Measurements from ENCODE around the gene COL18A1.

COL18A1 gene

DNA sequence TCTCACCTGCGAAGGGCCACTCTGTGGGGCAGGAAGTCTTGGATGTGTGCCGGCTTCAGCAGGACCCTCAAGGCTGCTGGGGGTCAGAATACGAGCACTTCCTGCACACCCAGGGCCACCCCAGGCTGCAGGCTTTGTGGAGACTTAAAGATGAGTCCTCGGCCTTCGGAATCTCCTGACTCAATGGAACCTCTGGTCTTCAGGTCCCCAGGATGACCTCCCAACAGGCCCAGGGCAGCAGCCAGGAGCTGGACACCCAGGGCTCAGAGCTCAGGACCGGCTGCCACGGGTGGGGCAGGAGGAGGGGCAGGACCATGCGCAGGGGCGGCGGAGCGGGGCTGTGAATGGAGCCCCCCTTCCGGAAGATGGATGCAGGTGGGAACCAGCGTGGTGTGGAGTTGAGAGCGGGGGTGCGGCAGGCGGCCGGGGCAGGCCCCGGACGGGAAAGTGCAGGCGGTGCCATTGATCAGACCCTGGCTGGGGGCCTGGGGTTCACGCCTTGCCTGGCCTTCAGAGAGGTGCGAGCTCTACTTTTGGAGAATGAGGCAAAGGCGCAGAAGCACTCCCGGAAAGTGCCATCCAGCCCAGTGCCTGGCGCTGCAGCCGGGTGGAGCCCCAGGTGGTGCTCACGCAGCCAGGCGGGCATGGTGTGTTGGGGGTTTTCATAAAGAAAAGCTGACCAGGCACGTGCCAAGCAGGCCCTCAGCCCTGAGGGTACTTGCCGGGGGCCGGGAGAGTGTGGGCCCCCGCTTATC is 10.4 kb downstream of the COL18A1 start:
- no peak for DNase-seq

- no peak for DNase-seq
Measured at GRCh38 chr21:45415943-45416611, 11.1 kb downstream of the COL18A1 start.

- DNase-seq: no peak
Measured at GRCh38 chr21:45416620-45417019, 11.7 kb downstream of the COL18A1 start.

DNA sequence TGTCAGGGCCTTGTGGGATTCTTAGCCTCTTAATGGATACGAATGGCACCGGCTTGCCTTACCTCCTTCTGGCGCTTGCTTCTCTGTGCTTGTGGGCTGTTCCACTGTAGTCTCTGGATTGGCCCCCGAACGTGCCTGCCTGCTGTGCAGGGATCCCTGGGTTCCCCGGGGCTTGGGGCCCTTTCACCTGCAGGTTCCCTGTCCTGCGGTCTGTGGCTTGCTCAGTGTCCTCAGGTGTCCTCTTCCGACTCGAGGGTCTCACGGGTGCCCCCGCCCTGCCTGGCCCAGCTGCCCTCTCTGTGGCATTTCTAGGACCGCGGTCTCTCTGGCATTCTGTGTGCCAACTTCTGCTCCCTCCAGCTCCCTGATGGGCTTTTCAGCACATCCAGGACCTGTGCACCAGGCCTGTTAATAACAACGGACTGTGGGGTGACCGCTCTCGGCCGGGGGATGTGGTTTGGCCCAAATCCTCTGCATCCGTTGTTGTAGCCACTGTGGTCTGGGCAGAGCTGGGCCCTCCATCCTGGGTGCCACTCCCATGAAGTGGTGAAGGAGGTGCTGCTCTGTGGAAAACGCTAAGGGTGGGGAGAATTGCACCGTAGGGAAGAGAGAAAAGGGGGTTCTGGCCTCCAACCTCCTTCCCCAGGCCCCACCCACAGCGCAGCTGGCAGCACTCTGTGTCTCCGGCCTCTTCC is 12.4 kb downstream of the COL18A1 start:
- DNase-seq: no peak

DNA sequence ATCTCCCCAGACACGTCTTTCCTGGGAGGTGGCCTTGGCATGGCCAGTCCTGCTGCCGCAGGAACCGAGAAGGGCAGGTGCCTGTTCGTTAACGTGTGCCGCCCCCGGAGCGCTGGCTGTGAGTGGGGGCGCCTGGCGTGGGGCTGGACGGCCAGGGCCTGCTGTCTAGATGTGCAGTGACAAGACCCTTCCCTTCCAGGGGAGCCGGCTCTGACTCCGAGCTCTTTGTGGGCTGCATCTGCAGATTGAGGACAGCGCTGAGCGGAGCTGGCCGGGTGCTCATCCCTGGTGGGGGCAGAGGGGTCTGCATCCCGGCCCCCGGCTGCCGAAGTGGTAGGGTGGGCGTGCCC is 13.0 kb downstream of the COL18A1 start:
- DNase-seq: no peak

GRCh38 chr21:45418301-45419071 is 13.5 kb downstream of the COL18A1 start:
- DNase-seq: no peak

DNA sequence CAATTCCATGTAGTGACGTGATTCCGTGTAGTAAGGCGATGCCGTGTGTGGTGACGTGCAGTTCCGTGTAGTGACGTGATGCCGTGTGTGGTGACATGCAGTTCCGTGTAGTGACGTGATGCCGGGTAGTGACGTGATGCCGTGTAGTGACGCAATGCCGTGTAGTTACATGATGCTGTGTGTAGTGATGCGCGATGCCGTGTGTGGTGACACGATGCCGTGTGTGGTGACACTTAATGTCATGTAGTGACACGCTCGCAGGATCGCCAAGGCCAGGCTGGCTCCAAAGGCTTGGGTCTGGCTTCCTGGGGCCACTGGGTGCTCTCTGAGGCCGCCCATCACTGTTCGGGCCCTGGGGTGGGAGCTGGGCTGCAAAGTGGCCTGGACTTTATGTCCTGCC is 14.2 kb downstream of the COL18A1 start:
- DNase-seq: no peak

DNA sequence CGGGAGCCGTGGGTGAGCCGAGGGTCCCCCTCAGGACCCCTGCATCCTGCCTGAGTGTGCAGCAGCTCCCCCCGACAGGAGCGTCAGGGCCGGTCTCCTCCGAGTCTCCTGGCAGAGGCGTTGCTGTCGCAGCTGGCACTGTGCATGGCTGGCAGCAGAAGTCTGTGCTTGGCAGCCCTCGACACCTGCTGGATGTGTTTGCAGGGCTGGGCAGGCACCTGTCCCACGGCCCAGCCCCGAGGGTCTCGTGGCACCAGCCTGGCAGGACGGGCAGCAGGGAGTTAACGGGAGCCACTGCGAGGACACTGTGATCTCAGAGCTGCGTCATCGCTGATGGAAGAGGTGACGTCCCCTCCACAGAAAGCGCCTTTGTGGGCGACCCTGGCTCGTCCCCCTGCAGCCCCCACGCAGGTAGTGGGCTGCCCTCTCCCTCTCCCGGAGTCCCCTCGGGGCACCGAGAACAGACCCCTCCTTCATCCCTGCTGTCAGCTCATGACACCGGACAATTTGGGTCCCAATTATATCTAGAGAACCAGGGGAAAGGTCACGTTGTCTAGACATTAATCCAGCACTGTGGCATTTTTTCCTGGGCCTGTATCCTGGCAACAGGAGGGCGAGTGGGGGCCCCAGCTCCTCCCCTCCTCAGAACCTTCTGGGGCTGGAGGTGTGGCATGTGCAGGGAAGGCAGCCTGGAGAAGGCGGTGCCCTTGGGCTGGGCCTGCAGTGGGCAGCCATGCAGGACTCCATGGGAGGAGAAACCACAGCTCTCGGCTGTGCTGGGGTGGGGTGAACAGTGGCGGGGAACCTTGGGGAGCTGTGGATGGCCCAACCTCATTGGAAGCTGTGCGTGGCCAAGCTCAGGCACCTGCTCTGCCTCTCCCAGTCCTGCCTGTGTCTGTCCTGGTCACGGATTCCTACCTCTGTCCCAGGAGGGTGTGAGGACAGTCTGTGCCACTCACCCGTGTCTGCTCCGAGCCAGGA is 15.4 kb downstream of the COL18A1 start:
- peak; percentile 78 for DNase-seq

DNA sequence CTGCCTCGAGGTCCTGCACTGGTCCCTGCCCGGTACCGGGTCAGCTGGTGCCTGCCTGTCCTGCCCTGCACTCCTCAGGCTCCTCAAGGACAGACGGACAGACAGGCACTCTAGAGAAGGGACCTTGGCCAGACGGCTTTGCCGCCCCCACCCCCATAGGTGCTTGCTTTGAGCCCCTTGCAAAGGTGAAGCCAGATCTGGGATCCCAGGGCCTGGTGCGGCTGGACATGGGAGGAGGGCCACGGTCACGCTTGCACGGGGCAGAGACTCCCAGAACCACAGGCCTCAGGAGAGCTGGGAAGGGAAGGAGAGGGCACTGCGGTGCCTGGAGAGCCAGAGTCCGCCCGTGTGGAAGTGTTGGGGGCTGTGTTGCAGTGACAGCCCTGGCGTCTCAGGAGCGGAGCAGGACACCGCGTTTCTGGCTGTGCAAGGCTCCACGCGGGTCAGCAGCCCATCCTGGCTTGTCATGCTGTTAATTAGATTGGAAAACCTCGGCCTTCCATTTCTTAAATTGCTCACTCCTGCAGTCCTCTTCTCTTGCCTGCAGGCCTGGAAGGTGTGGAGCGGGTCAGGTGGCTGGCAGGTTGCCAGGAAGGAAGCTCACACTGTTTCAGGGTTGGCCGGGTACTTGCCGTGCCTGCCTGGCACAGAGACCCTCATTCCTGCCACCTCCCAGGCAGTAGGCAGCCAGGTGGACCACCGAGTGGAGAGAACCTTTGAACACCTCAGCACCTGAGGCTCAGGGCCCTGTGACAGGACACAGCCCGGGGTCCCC is 16.3 kb downstream of the COL18A1 start:
- DNase-seq: no peak

DNA sequence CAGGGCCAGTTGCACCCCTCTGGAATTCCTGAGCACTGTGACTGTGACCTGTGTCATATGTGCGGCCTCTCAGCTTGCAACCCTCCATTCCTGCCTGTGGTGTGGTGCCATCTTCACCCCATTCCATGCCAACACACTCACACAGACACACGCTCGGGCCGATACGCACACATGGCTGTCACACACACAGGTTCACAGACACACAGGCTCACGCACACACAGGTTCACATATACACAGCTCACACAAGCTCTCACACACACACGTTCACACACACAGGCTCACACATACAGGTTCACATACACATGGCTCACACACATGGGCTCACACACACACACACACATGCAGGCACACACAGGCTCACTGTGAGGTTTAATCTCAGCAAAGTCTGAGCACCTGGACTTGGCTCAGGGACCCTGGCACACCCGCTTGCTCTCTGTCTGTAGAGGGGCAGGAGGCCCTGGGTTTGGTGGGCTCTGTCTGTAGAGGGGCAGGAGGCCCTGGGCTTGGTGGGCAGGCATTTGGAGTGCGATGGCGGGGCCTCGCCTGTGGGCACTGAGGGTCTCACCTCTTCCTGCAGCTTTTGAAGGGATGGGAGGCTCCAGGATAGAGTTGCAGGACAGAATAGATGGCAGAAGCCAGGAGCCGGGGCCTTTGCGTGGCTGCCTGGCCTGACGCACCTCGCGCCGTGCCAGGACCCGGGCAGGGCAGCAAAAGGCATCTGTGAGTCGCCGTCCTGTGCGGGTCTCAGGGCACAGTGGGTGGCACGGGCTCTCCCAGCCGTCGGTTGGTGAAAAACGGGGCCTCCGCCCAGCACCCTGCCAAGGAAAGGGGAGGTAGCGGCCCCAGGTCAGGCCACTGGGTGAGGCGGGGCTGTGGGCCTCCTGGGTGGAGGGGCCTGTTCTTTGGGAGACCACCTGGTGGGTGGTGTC is 17.1 kb downstream of the COL18A1 start:
- DNase-seq: no peak

- DNase-seq: no peak
Measured at GRCh38 chr21:45423201-45423955, 18.4 kb downstream of the COL18A1 start.

- no peak for DNase-seq
Measured at GRCh38 chr21:45423968-45424853, 19.2 kb downstream of the COL18A1 start.

DNA sequence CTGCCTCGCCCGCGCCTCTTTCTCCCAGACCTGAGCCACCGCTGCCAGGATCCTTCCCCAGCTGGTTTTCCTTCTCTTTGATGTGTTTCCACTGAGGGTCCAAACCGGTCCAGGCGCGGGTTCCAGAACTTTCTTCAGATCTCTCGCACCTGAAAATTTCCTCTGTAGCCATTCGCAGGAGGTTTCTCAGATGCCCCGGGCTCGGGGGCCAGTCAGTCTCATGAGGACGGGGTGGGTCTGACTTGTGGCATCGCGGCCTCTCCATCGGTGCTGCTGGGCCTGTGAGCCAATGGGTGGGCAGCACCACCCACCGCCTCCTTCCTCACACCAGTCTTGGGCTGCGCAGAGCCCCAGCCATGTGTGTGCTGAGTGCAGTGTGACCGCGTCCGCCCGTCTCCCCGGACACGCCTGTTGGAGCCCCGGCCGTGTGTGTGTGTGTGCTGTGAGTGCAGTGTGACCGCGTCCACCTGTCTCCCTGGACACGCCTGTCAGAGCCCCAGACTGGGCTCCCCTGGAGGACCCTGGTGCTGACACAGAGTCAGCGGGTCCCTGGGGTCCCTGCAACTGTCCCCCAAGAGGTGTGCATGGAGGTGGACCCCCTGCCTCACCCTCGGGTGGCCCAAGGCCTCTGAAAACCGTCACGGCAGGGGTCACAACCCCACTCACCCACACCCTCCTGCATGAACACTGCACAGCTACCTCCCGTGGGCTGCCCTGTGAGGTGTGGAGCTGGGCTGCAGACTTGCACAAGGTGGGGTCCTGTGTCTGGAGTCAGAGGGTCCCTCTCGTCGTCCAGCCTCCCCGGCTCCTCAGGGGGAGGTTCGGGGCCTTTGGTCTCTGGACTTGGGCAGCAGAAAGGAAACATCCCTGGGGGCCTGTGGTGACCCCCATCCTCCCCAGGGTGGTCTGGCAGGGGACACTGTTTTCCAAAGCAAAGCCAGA is 20.2 kb downstream of the COL18A1 start:
- no peak for DNase-seq

- no peak for DNase-seq
Measured at GRCh38 chr21:45427331-45428271, 22.6 kb downstream of the COL18A1 start.

DNA sequence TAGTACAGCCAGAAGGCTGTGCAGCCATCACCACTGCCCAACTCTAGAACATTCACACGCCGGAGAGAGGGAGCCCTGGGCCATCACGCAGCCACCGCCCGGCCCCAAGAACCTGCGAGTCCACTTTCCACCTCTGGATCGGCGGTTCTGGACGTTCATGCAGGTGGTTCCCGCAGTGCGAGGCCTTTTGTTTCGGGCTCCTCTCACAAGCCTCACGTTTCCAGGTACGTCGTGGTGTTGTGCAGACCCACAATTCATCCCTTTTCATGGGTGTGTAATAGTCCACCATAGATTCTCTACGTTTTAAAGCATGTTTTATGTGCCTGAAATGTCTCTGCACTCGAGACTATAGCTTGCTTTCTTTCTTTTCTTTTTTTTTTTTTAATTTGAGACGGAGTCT is 23.6 kb downstream of the COL18A1 start:
- no peak for DNase-seq

Data from hematopoietic multipotent progenitor cell treated with erythropoietin and hydrocortisone succinate and interleukin-3 and kit ligand, for 6 days (in vitro differentiated cells).